HG03103 (cell line): ENCODE data around the gene TRIP10.
"Not testable (repeated sequence)": the region's sequence is repeated elsewhere in the genome, so short reads cannot be mapped to it uniquely, and the experiment has no call there.

Experiments
- ATAC-seq: cut with Tn5 transposase; IDR thresholded peaks from one replicate; pipeline ENCODE4 v1.9.1; 2021; ENCODE audit warnings: low read depth; ENCODE audit not compliant: unreplicated experiment

The TRIP10 gene

GRCh38 chr19:6766357-6767080, 27.0 kb downstream of the TRIP10 start:
- no peak for ATAC-seq

- ATAC-seq, result peak; percentile 24
These were observed 27.5 kb downstream of the TRIP10 start for GRCh38 chr19:6767081-6767356.

- ATAC-seq, result peak; percentile 55
These were observed 28.1 kb downstream of the TRIP10 start, which contains the start of gene SH2D3A for GRCh38 chr19:6767357-6768235. SH2D3A (minus strand) TSS chr19:6767435; CDS start chr19:6763748, 3,687 bp downstream.

GRCh38 chr19:6768236-6768785, 28.8 kb downstream of the TRIP10 start:
- no peak for ATAC-seq

- no peak for ATAC-seq
These were observed 29.6 kb downstream of the TRIP10 start for GRCh38 chr19:6769006-6769619.

GRCh38 chr19:6771648-6772027, 32.2 kb downstream of the TRIP10 start:
- ATAC-seq, result not testable (repeated sequence)

- ATAC-seq, result peak; percentile 44
These were observed 32.8 kb downstream of the TRIP10 start, which contains the start of gene VAV1 for GRCh38 chr19:6772028-6772865. VAV1 (plus strand) TSS chr19:6772708; CDS start chr19:6772808, 100 bp downstream.

- no peak for ATAC-seq
These were observed 33.4 kb downstream of the TRIP10 start for GRCh38 chr19:6772866-6773322.

GRCh38 chr19:6773323-6773931, 33.9 kb downstream of the TRIP10 start:
- no peak for ATAC-seq

- no peak for ATAC-seq
These were observed 35.6 kb downstream of the TRIP10 start for GRCh38 chr19:6774821-6775707.

GRCh38 chr19:6776045-6776444, 36.6 kb downstream of the TRIP10 start:
- ATAC-seq, result not testable (repeated sequence)

GRCh38 chr19:6776999-6777398, 37.5 kb downstream of the TRIP10 start:
- no peak for ATAC-seq

- ATAC-seq, result no peak
These were observed 38.0 kb downstream of the TRIP10 start for GRCh38 chr19:6777434-6777833.

- no peak for ATAC-seq
These were observed 38.9 kb downstream of the TRIP10 start for GRCh38 chr19:6778386-6778785.

GRCh38 chr19:6779206-6779605, 39.7 kb downstream of the TRIP10 start:
- ATAC-seq, result no peak

GRCh38 chr19:6787393-6787792, 47.9 kb downstream of the TRIP10 start:
- ATAC-seq, result no peak

GRCh38 chr19:6788896-6789295, 49.4 kb downstream of the TRIP10 start:
- ATAC-seq, result no peak
